Neural progenitor cell (in vitro differentiated cells): ENCODE results near the gene SIT1. TPM values are rescaled to one million over a fixed set of nuclear protein-coding genes. Genes with fewer than 3 reads are reported as not detected.

Experiments
- DNase-seq: peaks from one replicate; pipeline ENCODE4 v3.0.0-alpha.2; 2016; ENCODE audit warnings: low spot score
- H2AFZ ChIP-seq: fragments of 200-600 bp; sonication (generic); replicated peaks from 2 replicates; pipeline ENCODE4 v1.6.1; 2016; ENCODE audit warnings: antibody characterized with exemption
- H3F3A ChIP-seq: fragments of 200-600 bp; sonication (generic); 2 replicates; pipeline ENCODE4 v1.6.1; 2016; ENCODE audit warnings: antibody characterized with exemption, low read depth
- H3K27ac ChIP-seq: fragments of 200-600 bp; sonication (generic); 2 replicates; pipeline ENCODE4 v1.5.1; 2016; ENCODE audit warnings: mild to moderate bottlenecking
- H3K27me3 ChIP-seq: fragments of 200-600 bp; sonication (generic); 2 replicates; pipeline ENCODE4 v1.6.1; 2016; ENCODE audit warnings: mild to moderate bottlenecking, moderate library complexity
- H3K36me3 ChIP-seq: fragments of 200-600 bp; sonication (generic); 2 replicates; pipeline ENCODE4 v1.5.1; 2016
- H3K4me1 ChIP-seq: fragments of 200-600 bp; sonication (generic); 2 replicates; pipeline ENCODE4 v1.6.1; 2016; ENCODE audit warnings: mixed run types
- H3K4me2 ChIP-seq: fragments of 200-600 bp; sonication (generic); 2 replicates; pipeline ENCODE4 v1.6.1; 2016
- H3K4me3 ChIP-seq: fragments of 200-600 bp; sonication (generic); 2 replicates; pipeline ENCODE4 v1.5.1; 2016
- H3K79me2 ChIP-seq: fragments of 200-600 bp; sonication (generic); 2 replicates; pipeline ENCODE4 v1.6.1; 2016; ENCODE audit warnings: low read depth
- H3K9ac ChIP-seq: fragments of 200-600 bp; sonication (generic); 2 replicates; pipeline ENCODE4 v1.6.1; 2016
- H3K9me3 ChIP-seq: fragments of 200-600 bp; sonication (generic); 2 replicates; pipeline ENCODE4 v1.5.1; 2016; ENCODE audit warnings: low read depth
- H4K20me1 ChIP-seq: fragments of 200-600 bp; sonication (generic); 2 replicates; pipeline ENCODE4 v1.6.1; 2016; ENCODE audit warnings: low read depth
- H3K27ac Mint-ChIP-seq: 3 replicates; pipeline ENCODE4 v1.8.0; 2021; ENCODE audit warnings: mixed read lengths
- H3K27me3 Mint-ChIP-seq: 2 replicates; pipeline ENCODE4 v1.8.0; 2022; ENCODE audit warnings: low read depth, mild to moderate bottlenecking, inconsistent platforms, moderate library complexity, mixed read lengths; ENCODE audit not compliant: insufficient read depth
- H3K36me3 Mint-ChIP-seq: 3 replicates; pipeline ENCODE4 v1.8.0; 2021; ENCODE audit warnings: mixed read lengths
- H3K4me1 Mint-ChIP-seq: 3 replicates; pipeline ENCODE4 v1.8.0; 2021; ENCODE audit warnings: mixed read lengths
- H3K4me3 Mint-ChIP-seq: 3 replicates; pipeline ENCODE4 v1.8.0; 2021; ENCODE audit warnings: mild to moderate bottlenecking, moderate library complexity, mixed read lengths
- H3K9me3 Mint-ChIP-seq: 3 replicates; pipeline ENCODE4 v1.8.0; 2020; ENCODE audit warnings: mixed read lengths
- CTCF ChIP-seq: fragments of 200-600 bp; sonication (generic); IDR thresholded peaks from 2 replicates; pipeline ENCODE4 v1.5.1; 2017; ENCODE audit warnings: antibody characterized with exemption, mild to moderate bottlenecking
- EZH2 ChIP-seq: fragments of 200-600 bp; sonication (generic); IDR thresholded peaks from 2 replicates; pipeline ENCODE4 v1.6.1; 2017; ENCODE audit warnings: antibody characterized with exemption, mild to moderate bottlenecking, moderate library complexity
- EZH2phosphoT487 ChIP-seq: fragments of 200-600 bp; sonication (generic); IDR thresholded peaks from 2 replicates; pipeline ENCODE4 v1.6.1; 2017; ENCODE audit warnings: antibody characterized with exemption
- total RNA-seq: library from RNA; depleted of rRNA; stranded (reverse); fragments of >200 nt; gene quantifications from 2 replicates; pipeline ENCODE4 v1.2.3, GENCODE V29; 2015; ENCODE audit warnings: low replicate concordance

The SIT1 gene
- total RNA-seq, 1 donor from 2014 or later = 0.86 TPM

GRCh38 chr9:35604578-35605350 lies 46.0 kb downstream of the SIT1 start, which contains the start of gene TESK1:
TSS of gene TESK1 (plus strand) at chr9:35605262. CDS start at chr9:35605620, 358 bp downstream.
- Histone ChIP-seq H3K4me1 (peaks cover 15% of the 10 kb centered on the region), H2AFZ (peak within 1 kb of the TSS; percentile 96), H3K36me3 (no peaks in the 10 kb centered on the region), H3K27ac (no peak within 1 kb of the TSS), H3K4me2 (peak within 1 kb of the TSS; percentile 88), H3K4me3 (peak within 1 kb of the TSS; percentile 86), H3K9me3 (no peaks in the 10 kb centered on the region), H4K20me1 (peaks cover 23% of the 10 kb centered on the region), H3K9ac (peak within 1 kb of the TSS; percentile 57), H3F3A (peaks cover 14% of the 10 kb centered on the region), H3K27me3 (no peaks in the 10 kb centered on the region), H3K79me2 (peaks cover 18% of the 10 kb centered on the region)
- peak within 1 kb of the TSS; percentile 98 for H3K4me3 Mint-ChIP-seq
- H3K9me3 Mint-ChIP-seq = no peaks in the 10 kb centered on the region
- peaks cover 25% of the 10 kb centered on the region for H3K4me1 Mint-ChIP-seq
- H3K36me3 Mint-ChIP-seq = peaks cover 14% of the 10 kb centered on the region
- DNase-seq = peak; percentile 96
- TF ChIP-seq EZH2 (peak; percentile 25), EZH2phosphoT487 (no peak)
- peak within 1 kb of the TSS; percentile 89 for H3K27ac Mint-ChIP-seq
- peaks cover 10% of the 10 kb centered on the region for H3K27me3 Mint-ChIP-seq

- no peak overlapping the region for H3K9ac ChIP-seq
- no peaks in the 10 kb centered on the region for H3K27me3 ChIP-seq
- peaks cover 23% of the 10 kb centered on the region for H4K20me1 ChIP-seq
- peaks cover 18% of the 10 kb centered on the region for H3K79me2 ChIP-seq
- TF ChIP-seq CTCF = peak; percentile 87
- no peak for TF ChIP-seq EZH2
- Mint-ChIP-seq H3K27ac (peak overlapping the region; percentile 89), H3K4me3 (peak overlapping the region; percentile 98), H3K36me3 (peaks cover 14% of the 10 kb centered on the region), H3K9me3 (no peaks in the 10 kb centered on the region), H3K4me1 (peaks cover 25% of the 10 kb centered on the region), H3K27me3 (peaks cover 10% of the 10 kb centered on the region)
- H3K4me2 ChIP-seq = peak overlapping the region; percentile 85
- DNase-seq = peak; percentile 100
- no peaks in the 10 kb centered on the region for H3K36me3 ChIP-seq
- H3K4me3 ChIP-seq = peak overlapping the region; percentile 86
- H3K27ac ChIP-seq = no peak overlapping the region
- H3F3A ChIP-seq = peaks cover 14% of the 10 kb centered on the region
- peak overlapping the region; percentile 96 for H2AFZ ChIP-seq
- H3K4me1 ChIP-seq = peaks cover 15% of the 10 kb centered on the region
- no peaks in the 10 kb centered on the region for H3K9me3 ChIP-seq
These were observed 46.6 kb downstream of the SIT1 start for GRCh38 chr9:35603986-35604577.

GRCh38 chr9:35603506-35603985 lies 47.2 kb downstream of the SIT1 start:
- Histone ChIP-seq H3K9ac (peak overlapping the region; percentile 25), H3K4me2 (peak overlapping the region; percentile 77), H3F3A (peaks cover 14% of the 10 kb centered on the region), H3K9me3 (no peaks in the 10 kb centered on the region), H3K27ac (no peak overlapping the region), H3K4me3 (peak overlapping the region; percentile 47), H3K27me3 (no peaks in the 10 kb centered on the region), H4K20me1 (peaks cover 23% of the 10 kb centered on the region), H2AFZ (peak overlapping the region; percentile 88), H3K36me3 (no peaks in the 10 kb centered on the region), H3K4me1 (peaks cover 15% of the 10 kb centered on the region), H3K79me2 (peaks cover 18% of the 10 kb centered on the region)
- Mint-ChIP-seq H3K4me1 (peaks cover 25% of the 10 kb centered on the region), H3K4me3 (peak overlapping the region; percentile 98), H3K27ac (peak overlapping the region; percentile 8), H3K27me3 (peaks cover 10% of the 10 kb centered on the region), H3K9me3 (no peaks in the 10 kb centered on the region), H3K36me3 (peaks cover 12% of the 10 kb centered on the region)
- no peak for TF ChIP-seq EZH2phosphoT487
- TF ChIP-seq CTCF = no peak
- no peak for TF ChIP-seq EZH2
- no peak for DNase-seq
